GM06990 (cell line): ENCODE data around the gene POC1A.

Source experiments
- DNase-seq: peaks from one replicate; pipeline ENCODE4 v3.0.0-alpha.2; 2011; ENCODE audit not compliant: insufficient read length; ENCODE audit errors: extremely low read depth
- H3K27me3 ChIP-seq: replicated peaks from 2 replicates; pipeline ENCODE4 v1.6.0; 2011; ENCODE audit warnings: low read length; ENCODE audit not compliant: control insufficient read depth, insufficient read depth
- H3K36me3 ChIP-seq: 2 replicates; pipeline ENCODE4 v1.5.1; 2011; ENCODE audit warnings: low read length; ENCODE audit not compliant: control insufficient read depth, insufficient read depth
- H3K4me3 ChIP-seq: replicated peaks from 2 replicates; pipeline ENCODE4 v1.5.1; 2011; ENCODE audit warnings: low read depth, mild to moderate bottlenecking, control low read depth, low read length
- CTCF ChIP-seq: IDR thresholded peaks from 2 replicates; pipeline ENCODE4 v1.5.1; 2011; ENCODE audit warnings: low read length, control low read depth, mild to moderate bottlenecking, inconsistent platforms; ENCODE audit not compliant: insufficient read depth, poor library complexity, severe bottlenecking

POC1A gene

GRCh38 chr3:52132041-52132440, 22.2 kb downstream of the POC1A start:
- no peak overlapping the region for H3K4me3 ChIP-seq
- no peak for TF ChIP-seq CTCF
- DNase-seq = no peak
- no peaks in the 10 kb centered on the region for H3K27me3 ChIP-seq
- H3K36me3 ChIP-seq = peaks cover 13% of the 10 kb centered on the region

DNA sequence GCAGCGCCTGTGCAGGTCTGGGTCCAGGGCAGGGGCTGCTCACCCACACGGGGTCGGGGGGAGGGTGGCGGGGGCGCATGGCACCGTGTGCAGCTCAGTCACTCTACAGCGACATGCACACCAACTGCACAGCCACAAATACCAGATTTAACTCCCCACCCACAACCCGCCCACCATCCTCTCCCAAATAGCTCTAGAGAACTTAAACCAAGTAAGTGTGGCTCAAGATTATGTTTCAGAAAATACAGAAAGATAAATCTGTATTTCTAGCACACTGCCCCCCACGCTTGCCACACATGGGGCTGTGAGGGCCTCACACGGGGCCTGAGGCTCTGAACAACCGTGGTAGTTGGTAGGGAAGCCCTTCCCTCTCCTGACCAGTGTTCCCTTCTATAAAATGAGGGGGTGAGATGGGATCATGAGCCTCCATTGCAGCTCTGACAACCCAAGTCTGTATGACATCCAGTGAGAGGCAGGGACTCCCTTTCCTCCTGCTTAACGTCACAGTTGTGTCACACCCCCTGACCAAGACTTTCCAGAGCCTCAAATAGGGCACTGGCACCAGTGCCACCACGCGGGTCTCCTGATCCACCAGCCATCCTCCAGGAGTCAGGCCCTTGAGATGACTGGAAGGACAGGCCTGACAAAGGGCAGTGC, 23.1 kb downstream of the POC1A start:
- Histone ChIP-seq H3K4me3 (no peak overlapping the region), H3K27me3 (no peaks in the 10 kb centered on the region), H3K36me3 (peaks cover 10% of the 10 kb centered on the region)
- TF ChIP-seq CTCF = no peak
- DNase-seq = no peak

DNA sequence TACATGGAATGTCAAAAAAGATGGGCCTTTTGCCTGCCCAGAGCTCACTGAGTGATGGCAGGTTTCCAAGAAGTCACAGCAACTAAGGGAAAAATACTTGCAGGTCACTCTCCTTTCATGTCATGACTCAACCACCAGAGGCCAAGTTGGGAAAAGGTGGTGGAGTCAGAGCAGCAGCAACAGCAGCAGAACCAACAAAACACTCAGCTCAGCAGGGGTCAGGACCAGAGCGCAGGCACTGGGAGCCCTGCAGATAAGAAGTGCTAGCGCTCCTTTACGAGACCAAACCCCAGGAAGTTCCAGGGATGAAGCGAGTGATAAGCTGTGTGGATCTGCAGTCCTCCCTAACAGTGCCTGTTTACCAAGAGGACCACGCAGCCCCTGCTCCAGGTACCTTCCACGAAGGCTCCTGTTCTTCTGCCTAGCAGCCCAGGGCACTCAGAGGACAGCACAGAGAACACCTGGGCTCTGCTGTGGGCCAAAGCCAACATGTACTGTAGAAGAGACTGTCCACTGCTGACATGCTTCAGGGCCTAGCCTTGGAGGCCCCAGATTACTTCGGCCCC, 26.0 kb downstream of the POC1A start:
- DNase-seq = no peak
- Histone ChIP-seq H3K36me3 (peaks cover 6% of the 10 kb centered on the region), H3K4me3 (no peak overlapping the region), H3K27me3 (no peaks in the 10 kb centered on the region)
- no peak for TF ChIP-seq CTCF

- TF ChIP-seq CTCF = no peak
Observed at GRCh38 chr3:52126500-52126899, 27.7 kb downstream of the POC1A start.

GRCh38 chr3:52126036-52126435, 28.2 kb downstream of the POC1A start:
- H3K36me3 ChIP-seq = peaks cover 6% of the 10 kb centered on the region
- TF ChIP-seq CTCF = no peak
- DNase-seq = no peak
- H3K4me3 ChIP-seq = no peak overlapping the region
- H3K27me3 ChIP-seq = no peaks in the 10 kb centered on the region

More at GRCh38 chr3:52126500-52126899, 27.7 kb downstream of the POC1A start:
- Histone ChIP-seq H3K27me3 (no peaks in the 10 kb centered on the region), H3K36me3 (peaks cover 6% of the 10 kb centered on the region), H3K4me3 (no peak overlapping the region)
- no peak for DNase-seq
